OCI-LY1 (cell line): ENCODE data around the gene RBSN.

Experiments used
- CTCF ChIP-seq: fragments of 200-600 bp; sonication (generic), shearing (Covaris generic); IDR thresholded peaks from 2 replicates; pipeline ENCODE4 v1.5.1; 2017; ENCODE audit warnings: mild to moderate bottlenecking, antibody characterized with exemption, low read length, moderate library complexity, mixed read lengths
- EZH2 ChIP-seq: fragments of 200-600 bp; sonication (generic), shearing (Covaris generic); IDR thresholded peaks from 2 replicates; pipeline ENCODE4 v1.8.0; 2017; ENCODE audit warnings: borderline replicate concordance, mixed run types, mild to moderate bottlenecking, antibody characterized with exemption, low read length, moderate library complexity, mixed read lengths

GRCh38 chr3:15032650-15033049 is 66.3 kb downstream of the RBSN start:
- TF ChIP-seq EZH2 (no peak), CTCF (no peak)
